Fibroblast of pulmonary artery (primary cell): ENCODE results near the gene TSPAN18.
A peak's percentile ranks its signal among the peaks of the same experiment; 100 is the strongest.

ENCODE experiments used
- DNase-seq: peaks from one replicate; pipeline ENCODE4 v3.0.0-alpha.2; 2010; ENCODE audit warnings: low read depth
- H3K4me3 ChIP-seq: replicated peaks from 2 replicates; pipeline ENCODE4 v1.5.1; 2011; ENCODE audit warnings: low read depth, mild to moderate bottlenecking, control low read depth, low read length, moderate library complexity
- TF ChIP-seq, protein P1 (sequence below): IDR thresholded peaks from 2 replicates; pipeline ENCODE4 v1.5.1; 2011; ENCODE audit warnings: mild to moderate bottlenecking, control low read depth, low read length, inconsistent platforms; ENCODE audit errors: missing control alignments

The TSPAN18 gene

DNA sequence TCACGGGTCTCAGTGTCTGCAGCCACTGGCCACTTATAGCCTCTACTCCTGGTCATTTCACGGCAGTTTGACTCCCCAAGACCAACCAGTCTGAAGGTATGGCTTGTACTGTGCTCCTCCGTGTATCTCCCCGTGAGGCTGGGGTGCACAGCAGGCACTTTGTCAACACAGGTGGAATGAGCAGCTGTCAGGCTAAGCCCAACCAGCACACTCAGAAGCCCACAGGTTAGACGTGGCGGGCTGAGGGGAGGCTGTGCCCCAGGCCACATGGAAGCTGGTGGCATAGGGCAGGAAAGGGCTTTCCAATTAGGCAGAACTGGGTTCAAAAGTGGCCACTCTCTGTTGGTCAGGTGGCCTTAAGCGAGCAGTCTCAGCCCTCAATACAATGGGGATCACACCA is 216.9 kb downstream of the TSPAN18 start:
- no peak overlapping the region for H3K4me3 ChIP-seq
- DNase-seq, result no peak
- TF ChIP-seq, protein P1, sequence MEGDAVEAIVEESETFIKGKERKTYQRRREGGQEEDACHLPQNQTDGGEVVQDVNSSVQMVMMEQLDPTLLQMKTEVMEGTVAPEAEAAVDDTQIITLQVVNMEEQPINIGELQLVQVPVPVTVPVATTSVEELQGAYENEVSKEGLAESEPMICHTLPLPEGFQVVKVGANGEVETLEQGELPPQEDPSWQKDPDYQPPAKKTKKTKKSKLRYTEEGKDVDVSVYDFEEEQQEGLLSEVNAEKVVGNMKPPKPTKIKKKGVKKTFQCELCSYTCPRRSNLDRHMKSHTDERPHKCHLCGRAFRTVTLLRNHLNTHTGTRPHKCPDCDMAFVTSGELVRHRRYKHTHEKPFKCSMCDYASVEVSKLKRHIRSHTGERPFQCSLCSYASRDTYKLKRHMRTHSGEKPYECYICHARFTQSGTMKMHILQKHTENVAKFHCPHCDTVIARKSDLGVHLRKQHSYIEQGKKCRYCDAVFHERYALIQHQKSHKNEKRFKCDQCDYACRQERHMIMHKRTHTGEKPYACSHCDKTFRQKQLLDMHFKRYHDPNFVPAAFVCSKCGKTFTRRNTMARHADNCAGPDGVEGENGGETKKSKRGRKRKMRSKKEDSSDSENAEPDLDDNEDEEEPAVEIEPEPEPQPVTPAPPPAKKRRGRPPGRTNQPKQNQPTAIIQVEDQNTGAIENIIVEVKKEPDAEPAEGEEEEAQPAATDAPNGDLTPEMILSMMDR, result no peak

DNA sequence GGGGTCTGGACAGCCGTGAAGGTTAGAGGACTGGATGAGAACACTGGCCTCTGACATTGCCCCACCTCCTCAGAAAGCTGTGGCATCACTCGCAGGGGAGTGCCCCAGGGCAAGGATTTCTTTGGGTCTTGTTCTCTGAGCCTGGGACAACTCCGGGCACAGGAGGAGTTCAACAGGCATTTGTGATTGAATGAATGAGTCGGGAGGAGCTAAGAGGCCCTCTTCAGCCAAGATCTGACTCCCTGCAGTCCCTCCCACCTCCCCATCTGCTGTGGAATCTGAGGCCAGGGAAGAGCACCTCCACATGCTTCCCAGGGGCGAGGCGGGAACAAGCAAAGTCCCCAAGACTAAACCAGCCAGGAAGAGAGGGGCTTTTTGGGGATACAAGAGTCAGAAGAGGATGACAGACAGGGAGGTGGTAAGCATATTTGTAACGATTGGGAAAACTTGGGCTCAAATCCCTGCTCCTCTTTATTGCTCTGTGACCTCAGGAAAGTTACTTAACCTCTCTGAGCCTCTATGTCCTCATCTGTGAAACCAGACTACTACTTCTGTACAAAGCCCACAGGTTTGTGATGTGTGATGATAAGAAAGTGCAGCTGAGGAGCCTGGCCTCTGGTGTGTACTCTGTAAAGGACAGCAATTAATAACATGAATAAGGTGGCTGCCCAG is 217.6 kb downstream of the TSPAN18 start:
- TF ChIP-seq, protein P1, result no peak
- no peak for DNase-seq
- no peak overlapping the region for H3K4me3 ChIP-seq

DNA sequence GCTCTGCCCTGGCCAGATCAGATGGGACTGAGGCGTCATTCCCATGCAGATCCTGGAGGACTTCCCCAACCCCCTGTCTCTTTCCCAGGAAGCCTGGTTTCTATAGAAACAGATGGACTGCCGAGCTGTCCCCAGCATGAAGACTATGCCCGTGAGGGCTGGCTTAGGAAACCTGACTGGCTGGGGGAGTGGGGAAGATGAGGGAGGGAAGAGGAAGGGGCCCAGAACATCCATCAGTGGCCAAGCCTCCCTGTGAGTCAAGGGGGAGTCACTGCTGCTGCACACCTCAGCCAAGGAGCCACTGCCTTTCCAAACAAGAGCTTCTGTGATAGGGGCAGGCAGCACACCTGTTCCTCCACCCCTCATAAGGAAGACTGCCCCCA is 218.1 kb downstream of the TSPAN18 start:
- no peak for DNase-seq
- H3K4me3 ChIP-seq, result no peak overlapping the region
- TF ChIP-seq, protein P1, result no peak

DNA sequence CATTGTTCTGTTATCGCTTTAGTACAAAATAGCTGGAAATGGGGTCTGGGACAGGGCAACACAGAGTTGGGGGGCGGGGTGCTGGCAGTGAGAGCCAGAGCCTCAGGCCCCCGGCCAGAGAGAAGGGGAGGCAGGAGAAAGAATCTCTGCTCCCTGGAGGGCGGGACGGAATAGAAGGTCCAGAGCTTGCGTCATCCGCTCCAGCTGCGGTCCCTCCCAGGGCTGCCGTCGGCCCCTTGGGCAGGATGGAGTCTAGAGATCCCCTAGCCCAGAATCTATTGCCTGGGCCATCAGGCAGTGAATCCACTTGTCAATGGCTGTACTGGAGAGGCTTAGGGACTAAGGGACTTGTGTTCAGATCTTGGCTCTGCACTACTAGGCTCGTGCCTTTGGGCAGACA is 218.9 kb downstream of the TSPAN18 start:
- peak; percentile 46 for DNase-seq
- TF ChIP-seq, protein P1, result no peak

DNA sequence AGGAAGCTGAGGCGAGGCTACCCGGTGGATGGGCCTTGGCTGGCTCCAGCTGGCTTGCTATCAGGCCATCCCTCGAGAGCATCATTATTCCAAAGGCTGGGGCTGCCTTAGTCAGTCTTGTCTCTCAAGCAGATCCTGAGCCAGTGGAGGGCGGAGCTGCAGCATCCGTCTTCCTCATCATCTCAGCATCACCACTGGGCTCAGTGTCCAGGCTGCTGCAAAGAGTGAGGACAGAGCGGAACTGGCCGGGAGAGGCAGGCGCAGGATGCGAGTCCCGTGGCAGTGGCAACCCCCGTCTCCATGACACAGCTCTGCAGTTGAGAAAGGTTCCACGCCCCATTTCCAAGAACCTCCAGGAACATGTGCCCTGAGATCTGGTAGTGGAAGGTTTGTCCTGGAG is 219.5 kb downstream of the TSPAN18 start:
- no peak for DNase-seq
- no peak overlapping the region for H3K4me3 ChIP-seq
- TF ChIP-seq, protein P1, result no peak

More for the DNA sequence above, 218.9 kb downstream of the TSPAN18 start:
- no peak overlapping the region for H3K4me3 ChIP-seq

DNA sequence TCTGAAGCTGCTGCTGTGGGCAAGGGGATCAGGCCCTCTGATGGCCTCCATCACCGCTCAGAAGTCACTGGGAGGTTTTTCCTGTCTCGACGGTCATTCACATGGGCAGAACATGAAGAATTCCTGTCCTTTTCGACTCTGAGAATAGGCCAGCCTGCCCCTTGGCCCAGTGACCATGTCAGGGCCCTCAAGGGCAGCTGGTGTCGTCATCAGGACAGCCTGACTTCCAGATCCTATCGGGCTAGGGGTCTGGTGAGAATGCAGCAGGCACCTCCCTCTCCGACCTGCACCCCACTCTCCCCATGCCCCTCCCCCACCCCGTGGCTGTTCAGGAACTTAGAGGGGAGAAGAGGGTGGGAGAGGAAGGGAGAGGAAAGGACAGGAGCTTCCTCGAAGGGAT is 220.4 kb downstream of the TSPAN18 start:
- TF ChIP-seq, protein P1, result no peak
- no peak for DNase-seq
- H3K4me3 ChIP-seq, result no peak overlapping the region

DNA sequence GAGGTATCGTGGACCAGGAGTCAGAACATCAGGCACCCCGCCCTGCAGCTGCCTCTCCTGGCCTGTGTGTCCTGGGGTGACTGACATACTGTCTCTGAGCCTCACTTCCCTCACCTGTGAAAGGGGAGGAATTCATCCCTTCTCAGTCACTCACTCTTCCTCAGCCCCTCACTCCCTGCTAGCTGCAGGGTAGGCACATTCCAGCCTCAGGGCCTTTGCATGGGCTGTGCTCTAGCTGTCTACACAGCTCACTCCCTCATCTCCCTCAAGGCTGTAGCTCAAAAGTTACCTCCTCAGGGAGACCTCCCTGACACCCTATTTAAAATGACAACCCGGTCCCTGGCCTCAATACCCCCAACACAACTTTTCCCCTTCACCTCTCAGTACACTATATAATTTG is 221.4 kb downstream of the TSPAN18 start:
- no peak for DNase-seq
- TF ChIP-seq, protein P1, result no peak
- H3K4me3 ChIP-seq, result no peak overlapping the region
